Measurements from ENCODE around the gene MYBPC3.
"Not testable (repeated sequence)": the region's sequence is repeated elsewhere in the genome, so short reads cannot be mapped to it uniquely, and the experiment has no call there.

The MYBPC3 gene

GRCh38 chr11:47336595-47336994 is 15.9 kb downstream of the MYBPC3 start:
- DNase-seq: no peak

- DNase-seq: no peak
Measured at GRCh38 chr11:47335733-47336132, 16.8 kb downstream of the MYBPC3 start.

- not testable (repeated sequence) for DNase-seq
Measured at GRCh38 chr11:47334699-47335411, 17.6 kb downstream of the MYBPC3 start.

GRCh38 chr11:47333886-47334443 is 18.5 kb downstream of the MYBPC3 start:
- no peak for DNase-seq

GRCh38 chr11:47333526-47333845 is 19.0 kb downstream of the MYBPC3 start:
- no peak for DNase-seq

- DNase-seq: no peak
Measured at GRCh38 chr11:47332791-47333525, 19.5 kb downstream of the MYBPC3 start.

GRCh38 chr11:47332303-47332711 is 20.2 kb downstream of the MYBPC3 start:
- DNase-seq: no peak

- no peak for DNase-seq
Measured at GRCh38 chr11:47331454-47332302, 20.8 kb downstream of the MYBPC3 start.

- DNase-seq: no peak
Measured at GRCh38 chr11:47329987-47330931, 22.2 kb downstream of the MYBPC3 start.

- no peak for DNase-seq
Measured at GRCh38 chr11:47329431-47329986, 23.0 kb downstream of the MYBPC3 start.

- DNase-seq: no peak
Measured at GRCh38 chr11:47328449-47329390, 23.8 kb downstream of the MYBPC3 start.

GRCh38 chr11:47327949-47328348 is 24.6 kb downstream of the MYBPC3 start:
- no peak for DNase-seq

GRCh38 chr11:47327025-47327424 is 25.5 kb downstream of the MYBPC3 start:
- DNase-seq: no peak

- DNase-seq: no peak
Measured at GRCh38 chr11:47326198-47326597, 26.3 kb downstream of the MYBPC3 start.

GRCh38 chr11:47325271-47326041 is 27.0 kb downstream of the MYBPC3 start:
- DNase-seq: no peak

- DNase-seq: no peak
Measured at GRCh38 chr11:47324520-47324919, 28.0 kb downstream of the MYBPC3 start.

GRCh38 chr11:47318166-47318565 is 34.3 kb downstream of the MYBPC3 start:
- DNase-seq: no peak

- no peak for DNase-seq
Measured at GRCh38 chr11:47317064-47317828, 35.3 kb downstream of the MYBPC3 start.

- DNase-seq: not testable (repeated sequence)
Measured at GRCh38 chr11:47316501-47316900, 36.0 kb downstream of the MYBPC3 start.

Data from CD4-positive, alpha-beta T cell treated with Interleukin-10 for 1 hour (primary cell).